ENCODE measurements around the gene MRPS30.
A peak's percentile ranks its signal among the peaks of the same experiment; 100 is the strongest.
"Not testable (repeated sequence)": the region's sequence is repeated elsewhere in the genome, so short reads cannot be mapped to it uniquely, and the experiment has no call there.

The MRPS30 gene

DNA sequence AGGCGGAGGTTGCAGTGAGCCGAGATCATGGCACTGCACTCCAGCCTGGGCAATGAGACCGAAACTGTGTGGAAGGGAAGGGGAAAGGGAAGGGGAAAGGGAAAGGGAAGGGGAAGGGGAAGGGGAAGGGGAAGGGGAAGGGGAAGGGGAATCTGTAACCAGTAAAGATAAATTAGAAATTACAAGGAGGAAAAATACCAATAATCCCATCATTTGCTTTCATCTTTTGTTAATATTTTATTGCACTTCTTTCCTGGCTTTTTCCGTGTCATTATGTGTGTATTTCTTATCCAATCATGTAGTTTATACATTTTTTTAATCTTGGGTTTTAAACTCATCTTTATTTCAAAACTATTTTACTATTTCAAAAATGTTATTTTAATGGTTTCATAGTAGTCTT is 29.6 kb upstream of the MRPS30 start:
- no peak overlapping the region for H3K4me3 ChIP-seq (ENCODE audit: control insufficient read depth in 1 of 7, extremely low read depth in 1 of 7, insufficient read depth in 4 of 7, low read depth in 2 of 7, low read length in 6 of 7)
- no peaks in the 10 kb centered on the region for H3K9me3 ChIP-seq (ENCODE audit: control extremely low read depth in 1 of 5, control insufficient read depth in 4 of 5, insufficient read depth in 2 of 5, low read depth in 1 of 5, low read length in 4 of 5)
- no peak for DNase-seq
- no peaks in the 10 kb centered on the region for H3K36me3 ChIP-seq (ENCODE audit: control insufficient read depth in 4 of 4, insufficient read depth in 4 of 4, low read length in 3 of 4)
- 83% methylated on average over 1 of the region's 4 CpGs for WGBS (ENCODE audit: insufficient coverage)
- POLR2A ChIA-PET = no interaction called here
- H3K4me1 ChIP-seq (ENCODE audit: control extremely low read depth in 1 of 4, control insufficient read depth in 4 of 4, insufficient read depth in 4 of 4, low read length in 3 of 4) = no peaks in the 10 kb centered on the region
- no peak overlapping the region for H3K27ac ChIP-seq (ENCODE audit: insufficient read depth in 1 of 2, low read depth in 1 of 2, low read length in 2 of 2, poor library complexity in 1 of 2, severe bottlenecking in 2 of 2)
- no peaks in the 10 kb centered on the region for H3K27me3 ChIP-seq (replicated peaks in 2 of 5; ENCODE audit: control insufficient read depth in 4 of 5, insufficient read depth in 5 of 5, low read length in 4 of 5)
- CTCF ChIA-PET = interaction anchor here (0.6 kb wide), 1 partner anchor 80 kb away, joined by 3 read pairs; no protein-coding TSS in a partner anchor

- no peak overlapping the region for H3K27ac ChIP-seq (ENCODE audit: insufficient read depth in 1 of 2, low read depth in 1 of 2, low read length in 2 of 2, poor library complexity in 1 of 2, severe bottlenecking in 2 of 2)
- WGBS (ENCODE audit: insufficient coverage) = 98% methylated on average over 3 of the region's 4 CpGs
- DNase-seq = no peak
- H3K36me3 ChIP-seq (ENCODE audit: control insufficient read depth in 4 of 4, insufficient read depth in 4 of 4, low read length in 3 of 4) = no peaks in the 10 kb centered on the region
- ChIA-PET CTCF (no interaction called here), POLR2A (no interaction called here)
- no peaks in the 10 kb centered on the region for H3K27me3 ChIP-seq (replicated peaks in 2 of 5; ENCODE audit: control insufficient read depth in 4 of 5, insufficient read depth in 5 of 5, low read length in 4 of 5)
- H3K4me3 ChIP-seq (ENCODE audit: control insufficient read depth in 1 of 7, extremely low read depth in 1 of 7, insufficient read depth in 4 of 7, low read depth in 2 of 7, low read length in 6 of 7) = no peak overlapping the region
- H3K4me1 ChIP-seq (ENCODE audit: control extremely low read depth in 1 of 4, control insufficient read depth in 4 of 4, insufficient read depth in 4 of 4, low read length in 3 of 4) = no peaks in the 10 kb centered on the region
- peaks cover 1 to 25% (median 7%) of the 10 kb centered on the region in 5 experiments for H3K9me3 ChIP-seq (ENCODE audit: control extremely low read depth in 1 of 5, control insufficient read depth in 4 of 5, insufficient read depth in 2 of 5, low read depth in 1 of 5, low read length in 4 of 5)
These were observed 25.0 kb upstream of the MRPS30 start for GRCh38 chr5:44783634-44784315.

DNA sequence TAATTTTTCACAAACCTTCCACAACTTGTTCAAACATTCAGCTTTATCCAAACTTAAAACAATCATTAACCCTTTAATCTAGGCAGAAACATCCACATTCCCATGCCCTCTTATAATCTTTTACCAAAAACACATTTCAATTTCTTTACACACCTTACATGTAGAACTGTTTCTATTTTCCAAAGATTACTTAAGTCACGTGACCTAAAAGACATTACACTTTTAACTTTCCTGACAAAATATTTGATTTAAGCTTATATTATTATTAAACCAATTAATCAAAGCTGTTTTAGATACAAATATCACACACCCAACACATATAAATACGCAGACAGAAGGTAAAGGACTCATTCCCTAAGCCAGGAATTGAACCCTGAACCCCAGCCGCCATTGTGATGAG is 21.0 kb upstream of the MRPS30 start:
- CTCF ChIA-PET = no interaction called here
- no peaks in the 10 kb centered on the region for H3K4me1 ChIP-seq (ENCODE audit: control extremely low read depth in 1 of 4, control insufficient read depth in 4 of 4, insufficient read depth in 4 of 4, low read length in 3 of 4)
- DNase-seq = no peak
- no peaks in the 10 kb centered on the region for H3K27me3 ChIP-seq (replicated peaks in 2 of 5; ENCODE audit: control insufficient read depth in 4 of 5, insufficient read depth in 5 of 5, low read length in 4 of 5)
- no peak overlapping the region for H3K27ac ChIP-seq (ENCODE audit: insufficient read depth in 1 of 2, low read depth in 1 of 2, low read length in 2 of 2, poor library complexity in 1 of 2, severe bottlenecking in 2 of 2)
- H3K9me3 ChIP-seq (ENCODE audit: control extremely low read depth in 1 of 5, control insufficient read depth in 4 of 5, insufficient read depth in 2 of 5, low read depth in 1 of 5, low read length in 4 of 5) = peaks cover 1 to 33% (median 12%) of the 10 kb centered on the region in 5 experiments
- H3K4me3 ChIP-seq (ENCODE audit: control insufficient read depth in 1 of 7, extremely low read depth in 1 of 7, insufficient read depth in 4 of 7, low read depth in 2 of 7, low read length in 6 of 7) = no peak overlapping the region
- H3K36me3 ChIP-seq (ENCODE audit: control insufficient read depth in 4 of 4, insufficient read depth in 4 of 4, low read length in 3 of 4) = no peaks in the 10 kb centered on the region
- POLR2A ChIA-PET = no interaction called here
- WGBS (ENCODE audit: insufficient coverage) = 81% methylated on average over 2 of the region's 3 CpGs

DNA sequence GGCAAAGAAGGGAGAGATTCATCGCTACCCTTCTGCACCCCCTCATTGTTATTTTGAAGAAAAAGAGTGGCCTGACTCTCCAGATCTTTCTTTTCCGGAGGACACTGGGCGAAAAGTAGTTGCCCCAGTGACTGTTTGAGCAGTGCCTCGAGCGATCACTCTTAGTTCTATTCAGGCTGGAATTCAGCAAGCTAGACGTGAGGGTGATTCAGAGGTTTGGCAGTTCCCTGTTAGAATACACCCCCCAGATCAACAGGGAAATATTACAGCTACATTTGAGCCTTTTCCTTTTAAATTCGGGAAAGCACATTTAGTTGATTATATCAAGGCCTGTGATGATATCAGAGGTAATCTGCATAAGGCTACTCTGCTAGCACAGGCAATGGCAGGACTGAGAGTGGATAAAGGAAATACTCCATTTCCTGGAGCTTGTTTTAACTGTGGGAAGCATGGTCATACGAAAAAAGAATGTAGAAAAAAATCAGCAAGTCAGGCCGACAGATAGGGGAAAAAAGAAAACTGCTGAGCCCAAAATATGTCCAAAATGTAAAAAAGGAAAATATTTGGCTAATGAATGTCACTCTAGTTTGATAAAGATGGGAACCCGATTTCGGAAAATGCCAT is 19.3 kb upstream of the MRPS30 start:
- DNase-seq; POLR2A ChIA-PET; H3K27me3 ChIP-seq (replicated peaks in 2 of 5; ENCODE audit: control insufficient read depth in 4 of 5, insufficient read depth in 5 of 5, low read length in 4 of 5); H3K36me3 ChIP-seq (ENCODE audit: control insufficient read depth in 4 of 4, insufficient read depth in 4 of 4, low read length in 3 of 4); H3K4me1 ChIP-seq (ENCODE audit: control extremely low read depth in 1 of 4, control insufficient read depth in 4 of 4, insufficient read depth in 4 of 4, low read length in 3 of 4); H3K4me3 ChIP-seq (ENCODE audit: control insufficient read depth in 1 of 7, extremely low read depth in 1 of 7, insufficient read depth in 4 of 7, low read depth in 2 of 7, low read length in 6 of 7); H3K27ac ChIP-seq (ENCODE audit: insufficient read depth in 1 of 2, low read depth in 1 of 2, low read length in 2 of 2, poor library complexity in 1 of 2, severe bottlenecking in 2 of 2): not testable (repeated sequence)
- CTCF ChIA-PET = interaction anchor here (1.0 kb wide), 1 partner anchor 16 kb away, joined by 4 read pairs; no protein-coding TSS in a partner anchor
- 90% methylated on average over 4 of the region's 11 CpGs for WGBS (ENCODE audit: insufficient coverage)
- H3K9me3 ChIP-seq (ENCODE audit: control extremely low read depth in 1 of 5, control insufficient read depth in 4 of 5, insufficient read depth in 2 of 5, low read depth in 1 of 5, low read length in 4 of 5) = peaks cover 1 to 50% (median 25%) of the 10 kb centered on the region in 5 experiments

DNA sequence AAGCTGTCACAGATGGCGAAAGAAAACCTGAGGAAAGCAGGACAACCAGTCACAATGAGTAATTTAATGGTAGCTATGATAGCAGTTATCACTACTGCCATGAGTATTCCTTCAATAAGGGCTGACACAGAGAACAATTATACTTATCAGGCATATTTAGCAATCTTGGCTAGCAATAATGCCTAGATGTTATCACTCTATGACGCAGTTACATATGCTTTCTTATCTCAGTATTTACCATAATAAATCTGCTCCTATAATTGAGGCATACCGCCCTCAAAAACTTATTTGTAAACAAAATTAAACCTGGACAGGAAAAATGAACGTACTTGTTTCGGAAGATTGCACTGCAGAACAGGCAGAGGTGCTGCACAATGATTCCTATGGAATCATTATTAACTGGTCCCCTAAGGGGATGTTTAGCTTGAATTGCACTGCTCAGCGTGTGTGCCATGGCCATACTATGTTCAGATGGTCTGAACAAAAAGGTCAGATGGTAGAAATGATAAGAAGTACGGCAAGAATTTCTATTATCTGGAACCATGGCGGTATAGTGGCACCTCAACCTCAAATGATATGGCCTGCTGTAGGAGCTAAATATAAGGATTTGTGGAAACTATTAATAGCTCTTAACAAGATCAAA is 16.6 kb upstream of the MRPS30 start:
- DNase-seq; H3K36me3 ChIP-seq (ENCODE audit: control insufficient read depth in 4 of 4, insufficient read depth in 4 of 4, low read length in 3 of 4); H3K27me3 ChIP-seq (replicated peaks in 2 of 5; ENCODE audit: control insufficient read depth in 4 of 5, insufficient read depth in 5 of 5, low read length in 4 of 5); H3K4me1 ChIP-seq (ENCODE audit: control extremely low read depth in 1 of 4, control insufficient read depth in 4 of 4, insufficient read depth in 4 of 4, low read length in 3 of 4); H3K4me3 ChIP-seq (ENCODE audit: control insufficient read depth in 1 of 7, extremely low read depth in 1 of 7, insufficient read depth in 4 of 7, low read depth in 2 of 7, low read length in 6 of 7); POLR2A ChIA-PET; H3K27ac ChIP-seq (ENCODE audit: insufficient read depth in 1 of 2, low read depth in 1 of 2, low read length in 2 of 2, poor library complexity in 1 of 2, severe bottlenecking in 2 of 2); CTCF ChIA-PET: not testable (repeated sequence)
- WGBS (ENCODE audit: insufficient coverage) = 98% methylated on average over 7 of the region's 8 CpGs
- H3K9me3 ChIP-seq (ENCODE audit: control extremely low read depth in 1 of 5, control insufficient read depth in 4 of 5, insufficient read depth in 2 of 5, low read depth in 1 of 5, low read length in 4 of 5) = peaks cover 0 to 54% (median 25%) of the 10 kb centered on the region in 5 experiments

DNA sequence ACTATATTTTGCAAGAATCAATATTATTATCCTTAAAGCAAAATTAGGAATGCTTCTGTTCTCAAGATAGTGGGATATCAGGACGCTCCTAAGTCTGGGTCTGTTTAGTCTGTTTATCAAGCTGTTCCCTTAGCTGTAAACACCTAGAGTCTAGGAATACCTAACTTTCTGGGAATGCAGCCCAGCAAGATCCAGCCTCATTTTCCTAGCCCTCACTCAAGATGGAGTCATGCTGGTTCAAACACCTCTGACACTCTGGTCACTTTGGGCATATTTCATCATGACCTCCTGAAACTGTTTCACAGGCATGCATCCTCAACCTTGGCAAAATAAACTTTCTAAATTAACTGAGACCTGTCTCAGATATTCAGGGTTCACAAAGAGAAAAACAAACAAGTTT is 14.4 kb upstream of the MRPS30 start:
- CTCF ChIA-PET = no interaction called here
- no peaks in the 10 kb centered on the region for H3K27me3 ChIP-seq (replicated peaks in 2 of 5; ENCODE audit: control insufficient read depth in 4 of 5, insufficient read depth in 5 of 5, low read length in 4 of 5)
- peaks cover 0 to 5% (median 0%) of the 10 kb centered on the region in 4 experiments for H3K36me3 ChIP-seq (ENCODE audit: control insufficient read depth in 4 of 4, insufficient read depth in 4 of 4, low read length in 3 of 4)
- peaks cover 0 to 53% (median 20%) of the 10 kb centered on the region in 5 experiments for H3K9me3 ChIP-seq (ENCODE audit: control extremely low read depth in 1 of 5, control insufficient read depth in 4 of 5, insufficient read depth in 2 of 5, low read depth in 1 of 5, low read length in 4 of 5)
- POLR2A ChIA-PET = no interaction called here
- no peak overlapping the region for H3K4me3 ChIP-seq (ENCODE audit: control insufficient read depth in 1 of 7, extremely low read depth in 1 of 7, insufficient read depth in 4 of 7, low read depth in 2 of 7, low read length in 6 of 7)
- H3K27ac ChIP-seq (ENCODE audit: insufficient read depth in 1 of 2, low read depth in 1 of 2, low read length in 2 of 2, poor library complexity in 1 of 2, severe bottlenecking in 2 of 2) = no peak overlapping the region
- H3K4me1 ChIP-seq (ENCODE audit: control extremely low read depth in 1 of 4, control insufficient read depth in 4 of 4, insufficient read depth in 4 of 4, low read length in 3 of 4) = no peaks in the 10 kb centered on the region
- no CpG with 5 or more reads among the region's 1 CpG for WGBS (ENCODE audit: insufficient coverage)
- DNase-seq = no peak

GRCh38 chr5:44795496-44795895 is 13.3 kb upstream of the MRPS30 start:
- no peaks in the 10 kb centered on the region for H3K27me3 ChIP-seq (replicated peaks in 2 of 5; ENCODE audit: control insufficient read depth in 4 of 5, insufficient read depth in 5 of 5, low read length in 4 of 5)
- no peaks in the 10 kb centered on the region for H3K4me1 ChIP-seq (ENCODE audit: control extremely low read depth in 1 of 4, control insufficient read depth in 4 of 4, insufficient read depth in 4 of 4, low read length in 3 of 4)
- 100% methylated on average over 2 of the region's 4 CpGs for WGBS (ENCODE audit: insufficient coverage)
- DNase-seq = peak in 1 of 3 donors; percentile 12
- H3K36me3 ChIP-seq (ENCODE audit: control insufficient read depth in 4 of 4, insufficient read depth in 4 of 4, low read length in 3 of 4) = peaks cover 0 to 5% (median 0%) of the 10 kb centered on the region in 4 experiments
- peaks cover 0 to 53% (median 22%) of the 10 kb centered on the region in 5 experiments for H3K9me3 ChIP-seq (ENCODE audit: control extremely low read depth in 1 of 5, control insufficient read depth in 4 of 5, insufficient read depth in 2 of 5, low read depth in 1 of 5, low read length in 4 of 5)
- no peak overlapping the region for H3K27ac ChIP-seq (ENCODE audit: insufficient read depth in 1 of 2, low read depth in 1 of 2, low read length in 2 of 2, poor library complexity in 1 of 2, severe bottlenecking in 2 of 2)
- ChIA-PET CTCF (no interaction called here), POLR2A (no interaction called here)
- no peak overlapping the region for H3K4me3 ChIP-seq (ENCODE audit: control insufficient read depth in 1 of 7, extremely low read depth in 1 of 7, insufficient read depth in 4 of 7, low read depth in 2 of 7, low read length in 6 of 7)
